Loucy (cell line): ENCODE data around the gene SPATA31E1.

Experiments
- H2AFZ ChIP-seq: fragments of 200-600 bp; sonication (generic); 2 replicates; pipeline ENCODE4 v1.6.0; 2016; ENCODE audit warnings: antibody characterized with exemption, mild to moderate bottlenecking, low read length, moderate library complexity
- H3F3A ChIP-seq: fragments of 200-600 bp; 2 replicates; pipeline ENCODE4 v1.6.0; 2016; ENCODE audit warnings: antibody characterized with exemption, low read depth, mild to moderate bottlenecking
- H3K27me3 ChIP-seq: fragments of 200-600 bp; sonication (generic); 2 replicates; pipeline ENCODE4 v1.6.1; 2014; ENCODE audit warnings: low read length, mild to moderate bottlenecking; ENCODE audit not compliant: insufficient read depth, poor library complexity, severe bottlenecking
- H3K36me3 ChIP-seq: fragments of 200-600 bp; sonication (generic); 2 replicates; pipeline ENCODE4 v1.6.1; 2016; ENCODE audit warnings: low read length; ENCODE audit not compliant: insufficient read depth
- H3K4me1 ChIP-seq: fragments of 200-600 bp; sonication (generic); 2 replicates; pipeline ENCODE4 v1.5.1; 2014; ENCODE audit warnings: low read length, mild to moderate bottlenecking; ENCODE audit not compliant: insufficient read depth, poor library complexity, severe bottlenecking
- H3K4me2 ChIP-seq: fragments of 200-600 bp; sonication (generic); 2 replicates; pipeline ENCODE4 v1.6.0; 2014; ENCODE audit warnings: antibody characterized with exemption, low read length, low read depth, mild to moderate bottlenecking; ENCODE audit not compliant: poor library complexity, severe bottlenecking
- H3K4me3 ChIP-seq: fragments of 200-600 bp; sonication (generic); 2 replicates; pipeline ENCODE4 v1.5.1; 2014; ENCODE audit warnings: low read length, mild to moderate bottlenecking, mixed read lengths; ENCODE audit not compliant: poor library complexity, severe bottlenecking
- H3K79me2 ChIP-seq: fragments of 200-600 bp; sonication (generic); 2 replicates; pipeline ENCODE4 v1.6.1; 2014; ENCODE audit warnings: low read length; ENCODE audit not compliant: insufficient read depth
- H3K9ac ChIP-seq: fragments of 200-600 bp; sonication (generic); 2 replicates; pipeline ENCODE4 v1.6.0; 2014; ENCODE audit warnings: mild to moderate bottlenecking, low read depth, low read length, moderate library complexity; ENCODE audit not compliant: poor library complexity, severe bottlenecking
- H3K9me2 ChIP-seq: fragments of 200-600 bp; sonication (generic); replicated peaks from 2 replicates; pipeline ENCODE4 v1.6.1; 2016; ENCODE audit warnings: low read depth, low read length, mixed read lengths
- H3K9me3 ChIP-seq: fragments of 200-600 bp; sonication (generic); 2 replicates; pipeline ENCODE4 v1.6.1; 2014; ENCODE audit warnings: mild to moderate bottlenecking, antibody characterized with exemption, low read length, low read depth; ENCODE audit not compliant: insufficient read depth
- H4K20me1 ChIP-seq: fragments of 200-600 bp; sonication (generic); 2 replicates; pipeline ENCODE4 v1.6.0; 2014; ENCODE audit warnings: antibody characterized with exemption, low read length, mild to moderate bottlenecking; ENCODE audit not compliant: insufficient read depth, poor library complexity, severe bottlenecking
- EZH2phosphoT487 ChIP-seq: fragments of 200-600 bp; IDR thresholded peaks from 2 replicates; pipeline ENCODE4 v1.6.1; 2018; ENCODE audit warnings: antibody characterized with exemption, mild to moderate bottlenecking, moderate library complexity, borderline replicate concordance
- TF ChIP-seq, protein P1 (sequence below): fragments of 200-600 bp; sonication (generic); conservative IDR thresholded peaks from 2 replicates; pipeline ENCODE4 v1.5.1; 2014; ENCODE audit warnings: mild to moderate bottlenecking, antibody characterized with exemption, low read length

Gene SPATA31E1

GRCh38 chr9:87853302-87853701 is 29.4 kb upstream of the SPATA31E1 start:
- Histone ChIP-seq H3K4me2 (no peak overlapping the region), H3K79me2 (no peaks in the 10 kb centered on the region), H3K9me3 (no peaks in the 10 kb centered on the region), H4K20me1 (no peaks in the 10 kb centered on the region), H3F3A (no peaks in the 10 kb centered on the region), H3K9me2 (no peaks in the 10 kb centered on the region), H3K4me1 (no peaks in the 10 kb centered on the region), H3K27me3 (no peaks in the 10 kb centered on the region), H3K4me3 (no peak overlapping the region), H2AFZ (no peak overlapping the region), H3K36me3 (no peaks in the 10 kb centered on the region), H3K9ac (no peak overlapping the region)
- TF ChIP-seq, protein P1, sequence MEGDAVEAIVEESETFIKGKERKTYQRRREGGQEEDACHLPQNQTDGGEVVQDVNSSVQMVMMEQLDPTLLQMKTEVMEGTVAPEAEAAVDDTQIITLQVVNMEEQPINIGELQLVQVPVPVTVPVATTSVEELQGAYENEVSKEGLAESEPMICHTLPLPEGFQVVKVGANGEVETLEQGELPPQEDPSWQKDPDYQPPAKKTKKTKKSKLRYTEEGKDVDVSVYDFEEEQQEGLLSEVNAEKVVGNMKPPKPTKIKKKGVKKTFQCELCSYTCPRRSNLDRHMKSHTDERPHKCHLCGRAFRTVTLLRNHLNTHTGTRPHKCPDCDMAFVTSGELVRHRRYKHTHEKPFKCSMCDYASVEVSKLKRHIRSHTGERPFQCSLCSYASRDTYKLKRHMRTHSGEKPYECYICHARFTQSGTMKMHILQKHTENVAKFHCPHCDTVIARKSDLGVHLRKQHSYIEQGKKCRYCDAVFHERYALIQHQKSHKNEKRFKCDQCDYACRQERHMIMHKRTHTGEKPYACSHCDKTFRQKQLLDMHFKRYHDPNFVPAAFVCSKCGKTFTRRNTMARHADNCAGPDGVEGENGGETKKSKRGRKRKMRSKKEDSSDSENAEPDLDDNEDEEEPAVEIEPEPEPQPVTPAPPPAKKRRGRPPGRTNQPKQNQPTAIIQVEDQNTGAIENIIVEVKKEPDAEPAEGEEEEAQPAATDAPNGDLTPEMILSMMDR, result no peak

GRCh38 chr9:87853876-87854579 is 28.6 kb upstream of the SPATA31E1 start:
- H3K4me3 ChIP-seq, result no peak overlapping the region
- no peaks in the 10 kb centered on the region for H3F3A ChIP-seq
- H3K79me2 ChIP-seq, result no peaks in the 10 kb centered on the region
- H3K9me2 ChIP-seq, result no peaks in the 10 kb centered on the region
- no peak overlapping the region for H3K9ac ChIP-seq
- no peaks in the 10 kb centered on the region for H4K20me1 ChIP-seq
- H3K9me3 ChIP-seq, result no peaks in the 10 kb centered on the region
- H3K36me3 ChIP-seq, result no peaks in the 10 kb centered on the region
- no peak overlapping the region for H3K4me2 ChIP-seq
- no peaks in the 10 kb centered on the region for H3K4me1 ChIP-seq
- H2AFZ ChIP-seq, result no peak overlapping the region
- H3K27me3 ChIP-seq, result no peaks in the 10 kb centered on the region
- no peak for TF ChIP-seq EZH2phosphoT487
- TF ChIP-seq, protein P1, result no peak

DNA sequence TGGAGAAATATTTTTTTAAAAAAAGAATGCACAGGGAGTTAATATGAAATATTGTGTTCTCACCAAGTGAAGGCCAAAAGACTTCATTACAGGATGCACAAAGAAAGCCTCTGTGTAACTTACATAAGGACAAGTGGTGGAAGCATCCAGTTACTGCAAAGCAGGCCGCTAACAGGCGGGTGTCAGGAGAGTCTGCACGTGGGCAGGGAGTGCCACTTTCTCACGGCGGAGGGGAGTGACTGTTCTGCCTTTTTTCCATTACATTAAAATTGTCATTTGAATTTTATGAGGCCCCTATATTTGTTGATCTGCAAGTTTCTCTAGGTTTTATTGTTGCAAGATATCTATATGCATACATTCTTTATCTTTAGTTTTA is 28.1 kb upstream of the SPATA31E1 start:
- Histone ChIP-seq H3K36me3 (no peaks in the 10 kb centered on the region), H3K4me2 (no peak overlapping the region), H3K79me2 (no peaks in the 10 kb centered on the region), H4K20me1 (no peaks in the 10 kb centered on the region), H3K4me1 (no peaks in the 10 kb centered on the region), H2AFZ (no peak overlapping the region), H3K9me2 (no peaks in the 10 kb centered on the region), H3K4me3 (no peak overlapping the region), H3F3A (no peaks in the 10 kb centered on the region), H3K9me3 (no peaks in the 10 kb centered on the region), H3K9ac (no peak overlapping the region), H3K27me3 (no peaks in the 10 kb centered on the region)
- TF ChIP-seq, protein P1, result no peak
- TF ChIP-seq EZH2phosphoT487, result no peak
